Stomach (tissue), 9 donors: Measurements from ENCODE around the gene EML6. TPM values are rescaled to one million over a fixed set of nuclear protein-coding genes. Genes with fewer than 3 reads are reported as not detected.

Experiments used
- DNase-seq, 2 donors: peaks; one replicate each; pipeline versions ENCODE4 v3.0.0 to v3.0.0-alpha.2; 2013 to 2019
- H3K27ac ChIP-seq, 5 donors: fragments of 200-600 bp in 4 of 5; sonication (generic) in 4 of 5; one replicate each; pipeline ENCODE4 v1.5.1; 2013 to 2019; ENCODE audit warnings: mild to moderate bottlenecking in 1 of 5, moderate library complexity in 1 of 5
- H3K27me3 ChIP-seq, 3 donors: fragments of 200-600 bp; sonication (generic); one replicate each; pipeline ENCODE4 v1.5.1; 2017 to 2019; ENCODE audit warnings: mixed run types in 1 of 3
- H3K36me3 ChIP-seq, 4 donors: fragments of 200-600 bp; sonication (generic); 1 replicate in 3 of 4; 2 replicates in 1 of 4; pipeline ENCODE4 v1.5.1; 2016 to 2019
- H3K4me1 ChIP-seq, 4 donors: fragments of 200-600 bp; sonication (generic); one replicate each; pipeline ENCODE4 v1.5.1; 2016 to 2019
- H3K4me3 ChIP-seq, 4 donors: fragments of 200-600 bp; sonication (generic) in 3 of 4; one replicate each; pipeline ENCODE4 v1.5.1; 2016 to 2019; ENCODE audit warnings: mild to moderate bottlenecking in 1 of 4
- H3K9me3 ChIP-seq, 4 donors: fragments of 200-600 bp; sonication (generic); one replicate each; pipeline ENCODE4 v1.5.1; 2016 to 2019
- CTCF ChIP-seq, 7 experiments: fragments of 450-650 bp in 4 of 7; fragments of 200-600 bp in 3 of 7; sonication (generic) in 3 of 7; IDR thresholded peaks; one replicate each; pipeline ENCODE4 v1.5.1; 2016 to 2019; ENCODE audit warnings: antibody characterized with exemption in 7 of 7, control low read depth in 2 of 7, mild to moderate bottlenecking in 1 of 7
- EP300 ChIP-seq: sonication (generic); formaldehyde crosslinking; IDR thresholded peaks from one replicate; pipeline ENCODE4 v1.6.1; 2017; ENCODE audit warnings: antibody characterized with exemption
- POLR2A ChIP-seq, 4 donors: fragments of 450-650 bp; IDR thresholded peaks; one replicate each; pipeline ENCODE4 v1.6.1; 2016; ENCODE audit warnings: antibody characterized with exemption in 4 of 4, control low read depth in 2 of 4, mild to moderate bottlenecking in 1 of 4, moderate library complexity in 1 of 4
- POLR2AphosphoS5 ChIP-seq, 3 donors: sonication (generic); formaldehyde crosslinking; IDR thresholded peaks; one replicate each; pipeline ENCODE4 v1.6.1; 2016; ENCODE audit warnings: antibody characterized with exemption in 3 of 3
- WGBS, 5 donors: extraction: QIAGEN DNeasy Blood & Tissue Kit in 3 of 5; methylation state at CpG; one replicate each; pipeline versions ENCODE4 v1.1.5 to v1.1.7; 2013 to 2018; 5-methylcytosine and 5-hydroxymethylcytosine counted together
- intact Hi-C: fragments of 100-400 bp; cut with DNase I; formaldehyde crosslinking; loops from one replicate; pipeline ENCODE4 v1.15.1; 2023; ENCODE audit warnings: low total_unique reads
- polyA plus RNA-seq, 3 donors: library from polyadenylated mRNA; stranded (reverse); fragments of 200-250 nt; gene quantifications; one replicate each; pipeline ENCODE4 v1.2.3, GENCODE V29; 2013
- total RNA-seq, 5 donors: library from RNA; depleted of rRNA; stranded (reverse); fragments of >200 nt; gene quantifications; one replicate each; pipeline versions ENCODE4 v1.1.0 to v1.2.3, GENCODE V29; 2014 to 2016
- donor health status: healthy with polysubstance abuse.
- donor health status: Bipolar disorder and iron deficiency.
- donor health status: healthy.

Gene EML6
- total and polyA plus RNA-seq, 8 donors = 0.45 to 10.1 (median 1.8) TPM; not detected in 1

- no peak for TF ChIP-seq CTCF (IDR thresholded peaks at IDR 0.05)
- no peak for TF ChIP-seq POLR2A (IDR thresholded peaks at IDR 0.05)
- no peak for TF ChIP-seq POLR2AphosphoS5 (IDR thresholded peaks at IDR 0.05)
- no peak for TF ChIP-seq EP300
- Histone ChIP-seq H3K27me3 (no peaks in the 10 kb centered on the region), H3K4me1 (no peaks in the 10 kb centered on the region), H3K27ac (no peak overlapping the region), H3K9me3 (no peaks in the 10 kb centered on the region), H3K4me3 (no peak overlapping the region), H3K36me3 (no peaks in the 10 kb centered on the region)
- no peak for DNase-seq
- WGBS, 5 donors = 80 to 87% (median 87%) methylated on average over 9 of the region's 9 CpGs
- intact Hi-C loops = no loop called here
These were observed 164.5 kb downstream of the EML6 start for GRCh38 chr2:54887850-54888545.

GRCh38 chr2:54889053-54889452 is 165.6 kb downstream of the EML6 start:
- TF ChIP-seq CTCF (IDR thresholded peaks at IDR 0.05) = no peak
- TF ChIP-seq POLR2AphosphoS5 (IDR thresholded peaks at IDR 0.05) = no peak
- no peak for TF ChIP-seq EP300
- no peak for TF ChIP-seq POLR2A (IDR thresholded peaks at IDR 0.05)
- no peaks in the 10 kb centered on the region for H3K27me3 ChIP-seq
- intact Hi-C loops = no loop called here
- no peak overlapping the region for H3K27ac ChIP-seq
- H3K4me3 ChIP-seq = no peak overlapping the region
- no peaks in the 10 kb centered on the region for H3K9me3 ChIP-seq
- 60 to 82% (median 68%) methylated on average over 2 of the region's 2 CpGs for WGBS, 5 donors
- no peaks in the 10 kb centered on the region for H3K4me1 ChIP-seq
- H3K36me3 ChIP-seq = no peaks in the 10 kb centered on the region
- DNase-seq = no peak

GRCh38 chr2:54891909-54892308 is 168.4 kb downstream of the EML6 start:
- Histone ChIP-seq H3K27ac (no peak overlapping the region), H3K27me3 (no peaks in the 10 kb centered on the region), H3K4me1 (no peaks in the 10 kb centered on the region), H3K36me3 (no peaks in the 10 kb centered on the region), H3K9me3 (peaks cover 0 to 7% (median 2%) of the 10 kb centered on the region in 4 donors), H3K4me3 (no peak overlapping the region)
- DNase-seq = no peak
- no peak for TF ChIP-seq POLR2A (IDR thresholded peaks at IDR 0.05)
- no peak for TF ChIP-seq EP300
- TF ChIP-seq CTCF (IDR thresholded peaks at IDR 0.05) = no peak
- no peak for TF ChIP-seq POLR2AphosphoS5 (IDR thresholded peaks at IDR 0.05)
- intact Hi-C loops = no loop called here
- WGBS, 5 donors = 58 to 83% (median 79%) methylated on average over 4 of the region's 4 CpGs

- TF ChIP-seq EP300 = no peak
- TF ChIP-seq CTCF (IDR thresholded peaks at IDR 0.05) = no peak
- TF ChIP-seq POLR2A (IDR thresholded peaks at IDR 0.05) = no peak
- no peak for TF ChIP-seq POLR2AphosphoS5 (IDR thresholded peaks at IDR 0.05)
- no peak overlapping the region for H3K4me3 ChIP-seq
- no peaks in the 10 kb centered on the region for H3K36me3 ChIP-seq
- no peak overlapping the region for H3K27ac ChIP-seq
- H3K9me3 ChIP-seq = peaks cover 0 to 7% (median 2%) of the 10 kb centered on the region in 4 donors
- WGBS, 5 donors = 64 to 82% (median 69%) methylated on average over 3 of the region's 3 CpGs
- H3K4me1 ChIP-seq = peaks cover 0 to 6% (median under 1%) of the 10 kb centered on the region in 4 donors
- H3K27me3 ChIP-seq = no peaks in the 10 kb centered on the region
- intact Hi-C loops = no loop called here
- DNase-seq = no peak
These were observed 171.0 kb downstream of the EML6 start for GRCh38 chr2:54894467-54894866.
